Stimulated activated CD8-positive, alpha-beta memory T cell treated with anti-CD3 and anti-CD28 coated beads, Interleukin-7, amount 100 ng/mL, for 1 hour (primary cell): ENCODE results near the gene URI1.

Source experiments
- DNase-seq, 2 donors: peaks; one replicate each; pipeline ENCODE4 v3.0.0-alpha.2; 2020; ENCODE audit warnings: low read depth in 2 of 2

The URI1 gene

DNA sequence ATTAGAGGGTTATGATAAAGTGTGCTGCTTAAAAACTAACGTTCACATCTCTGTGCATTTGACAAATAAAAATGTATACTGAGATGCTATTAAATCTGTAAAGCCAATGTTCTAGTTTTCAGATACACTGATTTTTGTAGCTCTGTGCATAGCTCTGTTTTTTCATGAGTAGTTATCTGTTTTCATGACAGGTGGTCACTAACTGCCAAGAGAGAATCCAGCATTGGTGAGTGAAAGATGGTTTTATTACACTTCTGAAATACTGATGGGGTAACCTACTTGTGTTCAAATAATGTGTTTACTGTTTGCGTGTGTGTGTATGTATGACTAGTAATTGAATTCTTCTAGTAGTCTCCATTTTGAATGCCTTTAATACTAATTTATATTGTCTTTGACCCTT is 29.0 kb downstream of the URI1 start:
- DNase-seq = no peak

DNA sequence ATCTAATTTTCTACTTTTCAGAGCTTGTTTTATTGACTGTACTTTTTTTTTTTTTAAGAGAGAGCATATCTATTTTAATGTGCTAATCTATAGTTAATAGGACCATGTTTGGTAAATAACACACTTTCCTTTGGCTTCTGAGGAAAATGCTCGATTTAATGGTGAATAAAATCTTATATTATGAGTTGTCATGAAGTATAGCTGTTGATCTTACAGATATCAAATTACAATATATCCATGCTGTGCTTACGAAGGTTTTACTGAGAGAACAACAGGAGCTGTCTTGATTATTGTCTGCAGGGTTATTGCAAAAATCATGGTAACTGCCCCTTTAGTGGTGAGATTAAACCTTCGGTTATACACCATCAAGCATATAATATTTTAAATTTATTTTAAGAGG is 29.6 kb downstream of the URI1 start:
- DNase-seq = no peak

DNA sequence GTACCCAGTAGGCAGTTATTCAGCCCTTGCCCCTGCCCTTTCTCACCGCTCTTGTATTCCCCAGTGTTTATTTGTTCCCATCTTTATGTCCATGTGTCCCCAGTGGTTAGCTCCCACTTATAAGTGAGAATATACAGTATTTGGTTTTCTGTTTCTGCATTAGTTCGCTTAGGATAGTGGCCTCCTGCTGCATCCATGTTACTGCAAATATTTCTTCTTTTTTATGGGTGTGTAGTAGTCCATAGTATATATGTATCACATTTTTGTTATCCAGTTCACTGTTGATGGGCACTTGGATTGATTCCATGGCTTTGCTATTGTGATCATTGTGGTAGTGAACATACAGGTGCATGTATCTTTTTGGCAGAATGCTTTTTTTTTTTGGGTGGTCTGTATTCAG is 32.7 kb downstream of the URI1 start:
- no peak for DNase-seq

DNA sequence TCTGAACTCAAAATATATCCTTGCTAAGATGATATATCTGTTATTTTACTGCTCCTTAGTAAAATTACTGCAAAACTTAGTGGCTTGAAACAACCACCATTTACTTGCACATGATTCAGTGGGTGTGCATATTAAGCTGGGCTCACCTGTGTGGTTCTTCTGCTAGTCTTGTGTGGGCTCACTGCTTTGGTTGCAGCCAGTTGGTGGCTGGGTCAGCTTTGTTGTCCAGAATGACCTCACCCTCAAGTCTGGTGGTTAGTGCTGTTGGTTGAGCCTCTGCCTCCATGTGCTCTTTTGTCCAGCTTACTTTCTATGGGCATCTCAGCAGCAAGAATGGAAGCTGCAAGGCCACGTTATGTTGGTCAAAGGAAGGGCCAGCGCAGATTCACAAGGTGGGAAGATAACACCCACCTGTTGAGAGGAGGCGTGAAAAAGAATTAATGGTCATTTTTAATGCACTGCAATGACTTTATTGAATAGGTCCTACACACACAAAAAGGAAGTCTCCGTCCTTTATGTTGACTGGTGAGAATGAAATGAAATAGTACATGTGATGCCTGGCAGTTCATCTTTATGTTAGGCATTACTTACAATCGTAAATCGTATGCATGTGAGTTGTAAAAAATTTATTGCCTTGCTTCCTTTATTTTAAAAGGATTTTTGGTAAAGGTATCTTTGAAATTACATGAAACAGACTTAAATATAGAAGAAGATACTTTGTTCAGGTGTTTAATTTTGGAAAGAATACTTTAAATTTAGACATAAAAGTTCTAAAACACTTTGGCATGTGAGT is 34.3 kb downstream of the URI1 start:
- DNase-seq = no peak

DNA sequence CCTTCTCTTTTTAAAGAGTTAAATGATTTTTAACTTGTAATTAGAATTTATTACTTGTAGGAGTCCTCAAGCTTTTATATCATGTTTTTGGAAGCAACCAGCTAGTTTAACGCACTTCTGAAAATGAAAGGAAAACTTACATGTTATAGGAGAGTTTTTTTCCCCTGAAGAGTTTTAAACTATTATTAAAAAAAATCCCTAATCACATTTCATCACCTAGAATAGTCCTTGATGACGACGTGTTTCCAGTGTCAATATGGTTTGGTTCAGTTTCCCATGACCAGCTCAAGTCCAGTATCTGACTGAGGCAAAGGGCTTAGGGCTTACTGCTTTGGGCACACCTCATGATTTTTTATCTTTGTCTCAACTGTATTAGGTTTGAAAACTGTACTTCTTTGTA is 36.0 kb downstream of the URI1 start:
- no peak for DNase-seq

DNA sequence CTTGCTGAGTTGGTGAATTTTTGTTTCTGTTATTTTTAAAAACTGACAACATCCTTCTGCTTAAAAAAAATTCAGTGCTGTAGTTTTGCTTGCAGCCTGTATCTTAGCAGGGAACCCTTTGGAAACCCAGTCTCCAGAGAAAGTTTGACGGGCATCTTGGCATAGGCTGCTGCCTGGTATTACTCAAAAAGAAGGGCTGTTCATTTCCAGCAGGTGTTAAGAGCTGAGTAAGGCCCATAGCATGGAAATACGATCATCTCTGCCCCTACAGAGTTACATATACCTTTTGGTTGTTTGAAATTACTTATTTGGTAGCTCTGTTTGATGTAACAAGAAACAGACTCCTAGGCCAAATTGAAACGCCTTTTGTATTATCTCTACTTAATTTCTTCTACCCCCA is 41.5 kb downstream of the URI1 start:
- no peak for DNase-seq

DNA sequence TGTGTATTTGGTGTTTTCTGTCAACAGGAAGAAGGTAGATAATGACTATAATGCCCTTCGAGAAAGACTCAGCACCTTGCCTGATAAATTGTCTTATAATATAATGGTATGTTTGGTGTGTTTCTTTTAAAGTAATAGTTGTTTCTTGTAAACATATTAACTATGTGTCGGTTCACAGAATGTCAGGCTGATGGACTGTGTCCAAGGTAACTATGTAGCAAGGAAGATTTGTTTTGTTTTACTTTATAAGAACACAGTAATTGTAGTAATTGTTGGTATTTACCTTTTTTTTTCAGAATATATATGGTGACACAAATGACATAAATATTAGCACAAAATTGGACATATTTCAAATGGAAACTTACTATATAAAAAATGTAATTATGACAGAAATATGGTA is 43.2 kb downstream of the URI1 start:
- no peak for DNase-seq

DNA sequence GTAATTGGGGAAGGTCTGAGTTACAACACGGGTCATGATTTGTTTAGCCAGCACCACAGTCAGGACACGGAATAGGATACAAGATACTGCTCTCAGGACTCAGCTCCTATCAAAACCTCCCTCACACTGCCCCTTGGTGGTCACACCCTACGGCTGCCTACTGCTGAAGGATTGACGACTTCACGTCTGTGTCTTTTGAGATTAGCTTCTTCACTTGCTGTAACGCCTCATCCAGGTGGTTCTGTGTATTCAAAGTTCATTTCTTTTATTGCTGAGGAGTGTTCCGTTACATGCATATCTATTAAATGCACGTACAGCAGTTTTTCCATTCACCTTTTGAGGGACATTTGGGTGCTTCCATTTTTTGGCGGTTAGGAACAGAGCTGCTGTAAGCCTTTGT is 46.3 kb downstream of the URI1 start:
- DNase-seq = no peak

DNA sequence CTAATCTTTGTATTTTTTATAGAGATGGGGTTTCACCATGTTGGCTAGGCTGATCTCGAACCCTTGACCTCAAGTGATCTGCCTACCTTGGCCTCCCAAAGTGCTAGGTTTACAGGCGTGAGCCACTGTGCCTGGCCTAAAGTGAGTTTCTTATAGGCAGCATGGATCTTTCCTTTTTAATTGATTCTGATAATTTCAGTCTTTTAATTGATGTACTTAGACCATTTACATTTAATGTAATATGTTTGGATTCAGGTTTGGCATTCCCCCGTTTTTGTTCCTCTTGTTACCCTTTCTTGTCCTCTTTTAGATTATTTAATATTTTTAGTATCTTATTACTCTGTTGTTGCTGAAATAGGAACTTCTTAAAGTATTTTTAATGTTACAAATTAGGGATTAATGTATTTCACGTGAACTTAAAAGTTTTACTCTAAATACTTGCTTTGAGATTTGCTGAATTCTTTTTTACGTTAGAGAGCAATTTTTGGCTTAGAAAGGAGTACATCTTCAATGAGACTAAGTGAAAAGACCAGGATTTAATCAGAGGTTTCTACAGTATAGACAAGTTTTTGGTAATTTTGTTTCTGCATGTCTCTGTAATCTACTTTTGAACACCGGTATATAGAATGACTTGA is 50.3 kb downstream of the URI1 start:
- DNase-seq = no peak

DNA sequence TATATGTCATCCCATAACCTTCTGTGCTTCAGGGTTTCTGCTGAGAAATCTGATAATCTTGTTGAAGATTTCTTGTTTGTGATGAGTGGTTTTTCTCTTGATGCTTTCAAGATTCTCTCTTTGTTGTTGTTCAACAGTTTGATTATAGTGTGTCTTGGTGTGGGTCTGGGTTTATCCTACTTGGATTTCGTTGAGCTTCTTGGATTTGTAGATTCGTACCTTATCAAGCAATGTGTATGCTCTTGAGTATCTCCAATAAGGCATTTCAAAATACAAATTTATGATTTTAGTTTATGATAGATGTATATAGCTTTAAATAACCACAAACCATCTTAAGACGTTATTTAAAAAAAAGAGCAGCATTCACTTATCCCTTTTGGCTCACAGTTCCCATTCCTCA is 57.5 kb downstream of the URI1 start:
- no peak for DNase-seq

DNA sequence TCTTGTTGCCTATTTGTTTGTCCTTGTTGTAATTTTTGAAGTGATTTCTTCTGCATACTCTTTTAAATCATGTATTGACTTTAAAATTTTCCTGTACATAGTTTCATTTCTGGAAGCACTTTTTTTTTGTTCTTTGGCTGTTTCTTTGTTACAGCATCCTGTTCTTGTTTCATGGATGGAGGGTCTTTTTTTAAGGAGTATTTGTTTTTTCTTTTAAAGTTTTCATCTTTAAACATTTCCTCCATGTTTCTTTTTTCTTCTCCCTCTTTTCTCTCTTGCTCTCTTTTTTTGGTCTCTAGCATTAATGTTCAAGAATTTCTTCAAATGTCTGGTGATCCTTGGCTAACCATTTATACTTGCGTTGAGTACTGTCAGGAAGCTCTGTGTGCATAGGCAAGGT is 58.8 kb downstream of the URI1 start:
- DNase-seq = no peak

DNA sequence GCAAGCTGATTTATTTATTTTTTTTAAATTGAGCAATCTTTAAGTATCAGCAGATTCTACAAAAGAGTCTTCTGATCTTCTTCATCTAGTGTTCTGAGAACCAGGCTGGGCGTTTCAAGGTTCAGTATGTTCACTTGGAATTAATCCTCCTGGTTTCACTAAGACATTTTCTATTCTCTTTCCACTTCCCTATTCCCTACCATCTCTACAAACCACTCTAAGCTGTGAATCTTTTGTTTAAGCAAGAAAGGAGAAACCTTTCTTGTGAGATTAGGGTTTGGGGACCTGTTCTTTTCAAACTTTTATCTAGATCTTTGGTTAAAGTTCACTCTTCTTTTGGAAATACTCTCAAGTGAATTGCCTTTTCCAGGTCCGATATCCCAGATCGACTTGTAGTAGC is 59.3 kb downstream of the URI1 start:
- DNase-seq = no peak

DNA sequence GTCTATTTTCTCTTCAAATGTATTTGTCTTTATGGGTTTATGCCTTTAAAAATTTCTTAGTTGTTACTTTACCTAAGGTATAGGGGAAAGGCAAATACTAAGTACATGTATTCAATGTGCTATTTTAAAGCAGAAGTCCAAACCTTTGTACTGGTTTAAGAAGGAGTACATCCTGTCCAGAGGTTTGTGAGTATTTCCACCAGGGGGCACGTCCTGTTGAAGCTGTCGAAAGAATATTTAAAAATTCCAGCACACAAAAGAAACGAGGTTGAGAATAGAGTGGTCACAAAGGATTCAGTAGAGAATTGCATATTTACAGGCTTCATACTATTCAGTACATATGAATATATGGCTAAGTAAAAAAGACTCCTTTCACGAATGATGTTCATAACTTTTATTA is 59.8 kb downstream of the URI1 start:
- no peak for DNase-seq

DNA sequence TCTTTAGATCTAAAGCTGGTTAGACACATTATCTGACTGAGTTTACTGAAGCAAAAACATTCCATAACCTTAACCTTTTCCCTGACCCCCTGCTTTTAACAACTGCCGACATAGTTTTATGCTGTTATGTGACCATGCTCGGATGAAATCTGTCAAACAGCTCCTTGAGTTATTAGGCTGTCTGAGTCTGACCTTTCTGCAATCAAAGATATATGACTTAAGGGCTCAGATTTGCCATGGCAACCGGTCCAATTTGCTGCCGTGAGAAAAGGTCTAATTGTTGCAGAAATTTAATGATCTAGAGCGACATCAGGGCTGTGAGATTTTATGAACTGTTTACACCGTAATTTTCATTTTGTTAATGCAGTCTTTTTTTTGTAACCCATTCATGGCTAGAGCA is 61.8 kb downstream of the URI1 start:
- no peak for DNase-seq

DNA sequence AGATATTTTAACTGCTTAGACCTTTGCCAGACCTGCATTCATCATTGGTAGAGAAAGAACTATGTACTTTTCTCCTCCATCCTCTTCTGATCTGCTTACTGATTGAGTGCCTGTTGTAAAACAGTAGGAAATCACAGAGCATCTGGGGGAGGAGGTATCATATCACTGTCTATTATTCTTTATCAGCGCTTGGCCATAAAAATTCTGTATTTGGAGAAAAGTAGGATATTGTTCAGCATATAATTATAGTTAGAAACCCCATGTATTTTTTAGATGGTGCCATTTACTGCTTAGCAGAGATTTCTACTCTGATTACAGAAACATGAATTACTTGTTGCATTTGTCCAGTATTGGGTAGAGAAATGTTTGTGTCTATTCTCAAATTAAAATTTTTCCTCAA is 62.4 kb downstream of the URI1 start:
- no peak for DNase-seq

DNA sequence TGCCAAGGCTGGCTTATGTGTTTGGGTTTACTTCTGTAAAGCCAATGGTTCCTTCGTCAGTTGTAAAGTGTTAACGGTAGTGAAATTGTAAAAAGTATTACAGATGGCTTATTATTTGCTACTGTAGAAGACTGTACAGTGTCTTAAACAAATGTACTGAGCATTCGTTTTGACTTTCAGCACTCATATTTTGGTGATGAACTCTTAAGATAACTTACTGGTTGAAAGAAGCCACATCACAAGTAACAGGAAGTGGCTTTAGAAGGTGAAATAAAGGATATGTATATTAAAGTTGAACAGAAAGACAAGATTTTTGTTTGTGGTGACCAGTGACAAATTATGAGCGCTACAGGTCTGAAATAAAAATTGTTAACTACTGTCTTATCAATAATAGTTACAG is 64.2 kb downstream of the URI1 start:
- DNase-seq = no peak

DNA sequence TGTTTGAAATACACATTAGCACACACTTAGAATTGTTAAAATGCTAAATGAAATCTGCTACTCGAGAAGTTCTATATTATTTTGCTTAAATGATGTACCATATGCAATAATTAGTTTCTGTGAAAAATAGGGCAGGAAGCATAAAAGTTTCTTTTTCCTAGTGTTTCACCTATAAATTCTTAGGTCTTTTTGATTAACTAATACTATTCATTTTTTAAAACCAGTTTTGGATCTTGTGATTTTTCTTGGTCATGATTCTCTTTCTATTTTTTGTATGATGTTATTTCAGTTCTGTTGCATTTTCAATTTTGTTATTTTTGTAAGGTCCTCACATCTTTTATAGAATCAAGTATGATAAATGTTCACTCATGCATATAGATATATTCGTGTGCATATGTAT is 66.1 kb downstream of the URI1 start:
- no peak for DNase-seq

DNA sequence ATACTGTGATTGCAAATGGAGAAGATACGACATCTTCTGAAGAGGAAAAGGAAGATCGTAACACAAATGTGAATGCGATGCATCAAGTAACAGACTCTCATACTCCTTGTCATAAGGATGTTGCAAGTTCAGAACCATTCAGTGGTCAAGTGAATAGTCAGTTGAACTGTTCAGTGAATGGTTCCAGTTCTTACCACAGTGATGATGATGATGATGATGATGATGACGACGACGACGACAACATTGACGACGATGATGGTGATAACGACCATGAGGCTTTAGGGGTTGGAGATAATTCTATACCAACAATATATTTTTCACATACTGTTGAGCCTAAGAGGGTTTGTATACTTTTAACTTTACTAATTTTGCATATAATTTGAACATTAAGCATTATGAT is 67.0 kb downstream of the URI1 start:
- DNase-seq = no peak

DNA sequence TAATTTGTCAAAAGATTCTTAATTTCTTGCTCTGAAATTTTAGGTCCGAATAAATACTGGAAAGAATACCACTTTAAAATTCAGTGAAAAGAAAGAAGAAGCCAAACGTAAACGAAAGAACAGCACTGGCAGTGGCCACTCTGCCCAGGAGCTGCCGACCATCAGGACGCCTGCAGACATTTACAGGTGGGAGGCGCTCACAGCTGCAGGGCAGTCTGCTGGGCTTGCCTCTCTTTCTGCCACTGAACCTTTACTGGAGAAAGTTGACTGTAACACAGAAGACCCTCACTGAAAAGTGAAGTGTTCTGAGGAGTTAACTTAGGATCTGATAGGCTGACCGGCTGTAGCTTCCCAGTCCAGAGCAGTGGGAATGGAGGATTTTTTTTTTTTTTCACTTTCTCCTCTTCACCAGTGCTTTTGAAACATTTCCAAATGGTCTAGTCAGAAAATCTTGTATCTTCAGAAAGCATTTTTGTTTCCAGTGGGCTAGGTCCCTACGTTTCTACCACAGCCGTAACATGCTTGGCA is 69.1 kb downstream of the URI1 start:
- no peak for DNase-seq

DNA sequence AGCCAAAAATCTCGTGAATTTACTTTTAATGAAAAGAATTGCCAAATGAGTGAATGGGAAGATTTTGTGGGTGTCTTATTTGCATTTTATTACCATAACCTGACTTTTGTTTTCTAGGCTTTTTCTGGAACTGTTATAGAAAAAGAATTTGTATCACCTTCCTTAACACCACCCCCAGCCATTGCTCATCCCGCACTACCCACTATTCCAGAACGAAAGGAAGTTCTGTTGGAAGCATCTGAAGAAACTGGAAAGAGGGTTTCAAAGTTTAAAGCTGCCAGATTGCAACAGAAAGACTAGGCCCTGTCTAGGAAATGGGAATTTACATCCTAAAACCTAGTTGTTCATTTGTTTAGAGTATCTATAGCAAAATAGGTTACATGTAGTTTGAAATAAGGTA is 72.7 kb downstream of the URI1 start:
- no peak for DNase-seq

DNA sequence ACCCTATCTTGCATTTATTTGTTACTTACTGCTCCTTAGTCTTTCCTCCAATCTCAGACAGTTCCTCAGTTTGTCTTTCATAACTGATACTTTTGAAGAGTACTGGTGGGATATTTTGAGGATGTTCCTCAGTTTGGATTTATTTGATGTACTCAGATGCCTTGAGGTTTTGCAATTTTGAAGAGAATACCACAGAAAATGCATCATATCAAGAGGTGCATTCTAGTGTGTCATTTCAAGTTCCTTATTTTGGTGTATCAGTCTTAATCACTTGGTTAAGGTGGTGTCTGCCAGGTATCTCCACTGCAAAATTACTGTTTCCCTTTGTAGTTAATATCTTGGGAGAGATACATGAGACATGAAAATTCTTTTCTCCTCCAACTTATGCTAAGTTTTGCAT is 75.1 kb downstream of the URI1 start:
- DNase-seq = no peak

DNA sequence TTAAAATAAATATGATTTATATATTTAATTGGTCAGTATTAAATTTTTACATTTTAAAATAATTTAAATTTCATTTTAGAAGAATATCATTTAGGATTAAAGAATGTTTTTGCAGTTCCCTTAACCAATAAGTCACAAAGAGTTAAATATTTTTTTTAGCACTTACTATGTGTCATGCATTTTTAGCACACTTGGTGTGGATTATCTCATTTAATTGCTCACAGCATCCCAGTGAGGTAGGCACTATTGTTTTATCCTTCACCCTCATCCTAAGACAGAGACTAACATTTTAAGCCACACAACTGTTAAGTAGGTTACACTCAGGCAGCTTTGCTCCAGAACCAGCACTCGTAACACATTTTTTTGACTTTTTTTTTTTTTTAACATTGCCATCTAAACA is 78.2 kb downstream of the URI1 start:
- DNase-seq = no peak

DNA sequence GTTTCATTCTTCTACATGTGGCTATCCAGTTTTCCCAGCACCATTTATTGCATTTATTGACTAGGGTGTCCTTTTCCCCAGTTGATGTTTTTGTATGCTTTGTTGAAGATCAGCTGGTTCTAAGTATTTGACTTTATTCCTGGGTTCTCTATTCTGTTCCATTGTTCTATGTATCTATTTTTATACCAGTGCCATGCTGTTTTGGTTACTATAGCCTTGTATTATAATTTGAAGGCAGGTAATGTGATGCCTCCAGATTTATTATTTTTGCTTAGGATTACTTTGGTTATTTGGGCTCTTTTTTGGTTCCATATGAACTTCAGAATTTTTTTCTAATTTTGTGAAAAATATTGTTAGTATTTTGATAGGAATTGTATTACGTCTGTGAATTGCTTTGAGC is 80.6 kb downstream of the URI1 start:
- no peak for DNase-seq

DNA sequence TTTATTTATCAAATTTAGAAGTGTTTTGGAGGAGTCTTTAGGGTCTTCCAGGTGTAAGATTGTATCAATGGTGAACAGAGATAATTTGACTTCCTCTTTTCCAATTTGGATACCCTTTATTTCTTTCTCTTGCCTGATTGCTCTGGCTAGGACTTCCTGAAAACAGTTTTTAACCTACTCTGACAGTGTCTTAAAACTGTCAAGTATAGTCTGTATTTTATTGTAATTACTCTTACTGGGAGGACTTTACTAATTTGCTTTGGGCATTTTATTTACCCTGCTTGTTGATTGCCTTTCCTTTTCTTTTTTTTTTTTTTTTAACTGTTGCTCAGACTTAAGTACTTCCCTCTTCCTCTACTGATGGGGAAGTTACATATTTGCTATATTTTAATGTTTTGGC is 81.3 kb downstream of the URI1 start:
- no peak for DNase-seq
